ENCODE data around the gene RABGAP1L.
"Not testable (repeated sequence)": the region's sequence is repeated elsewhere in the genome, so short reads cannot be mapped to it uniquely, and the experiment has no call there.

Gene RABGAP1L

DNA sequence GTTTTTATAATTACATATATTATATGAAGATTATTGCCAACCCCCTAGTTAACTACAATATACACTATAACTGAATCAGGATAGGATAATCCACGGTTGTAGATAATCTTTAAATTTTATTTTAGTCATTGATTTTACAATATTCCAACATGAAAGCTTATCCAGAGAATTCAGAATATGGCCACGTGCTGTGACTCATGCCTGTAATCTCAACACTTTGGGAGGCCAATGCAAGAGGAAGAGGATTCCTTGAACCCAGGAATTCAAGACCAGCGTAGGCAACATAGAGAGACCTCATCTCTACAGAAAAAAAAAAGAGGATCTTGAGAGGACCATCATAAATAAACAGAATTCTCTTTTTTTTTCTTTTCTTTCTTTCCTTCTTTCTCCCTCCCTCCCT is 720.9 kb downstream of the RABGAP1L start:
- DNase-seq (ENCODE audit: low spot score) = no peak

DNA sequence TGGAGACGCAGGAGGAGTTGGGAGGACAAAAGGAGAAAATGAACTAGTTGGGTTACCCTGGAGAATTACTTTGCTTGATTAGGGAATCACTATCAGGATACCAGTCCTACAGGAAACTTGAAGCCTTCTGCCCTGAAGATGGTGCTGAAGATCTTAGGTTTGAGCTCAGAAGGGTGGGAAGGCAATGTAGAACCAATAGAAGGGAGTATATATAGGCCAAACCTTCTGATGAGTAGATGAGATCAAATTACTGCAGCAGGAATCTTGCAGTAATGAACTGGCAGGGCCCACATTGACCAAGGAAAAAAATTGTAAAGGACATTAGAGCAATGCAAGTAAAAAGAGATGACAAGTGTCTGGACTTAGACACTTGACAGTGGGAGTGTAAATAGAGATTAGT is 724.1 kb downstream of the RABGAP1L start:
- no peak for DNase-seq (ENCODE audit: low spot score)

DNA sequence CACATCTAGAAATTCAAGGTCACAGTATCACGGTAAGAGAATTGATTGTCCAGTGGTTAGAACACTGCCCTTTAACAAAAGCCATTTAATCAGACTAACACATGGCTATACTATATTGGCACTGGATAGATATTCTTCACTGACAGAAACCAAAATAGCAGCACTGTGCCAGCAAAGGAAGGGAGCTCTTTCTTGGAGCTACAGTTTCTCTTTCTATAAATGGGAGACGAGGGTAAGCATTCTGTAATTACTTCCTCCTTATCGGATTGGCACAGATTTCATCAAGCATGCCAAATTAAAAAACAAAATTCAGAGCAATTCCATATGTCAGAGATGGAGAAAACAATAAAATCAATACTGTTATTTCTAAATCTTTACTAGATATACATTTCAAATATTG is 724.7 kb downstream of the RABGAP1L start:
- no peak for DNase-seq (ENCODE audit: low spot score)

- no peak for DNase-seq (ENCODE audit: low spot score)
These were observed 725.2 kb downstream of the RABGAP1L start for GRCh38 chr1:174884566-174884965.

- no peak for DNase-seq (ENCODE audit: low spot score)
These were observed 730.7 kb downstream of the RABGAP1L start for GRCh38 chr1:174890024-174890423.

DNA sequence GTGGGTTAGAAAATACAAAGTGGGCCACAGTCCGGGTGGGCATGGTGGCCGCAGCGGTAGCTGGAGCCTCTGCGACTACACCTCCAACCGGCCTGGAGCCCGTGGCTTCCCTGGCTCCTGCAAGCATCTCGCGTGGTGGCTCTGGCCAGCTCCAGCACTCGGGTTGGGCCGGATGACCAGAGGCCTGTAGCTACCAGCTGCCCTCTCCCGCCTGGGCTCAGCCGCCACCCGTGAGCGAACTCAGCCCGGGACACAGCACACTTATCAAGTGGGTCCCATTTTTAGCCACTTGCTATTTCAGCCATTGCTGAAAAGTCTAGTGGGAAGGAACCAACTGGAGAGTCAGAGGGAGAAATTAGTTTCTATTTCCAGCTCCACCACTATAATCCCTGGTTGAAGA is 732.7 kb downstream of the RABGAP1L start:
- no peak for DNase-seq (ENCODE audit: low spot score)

DNA sequence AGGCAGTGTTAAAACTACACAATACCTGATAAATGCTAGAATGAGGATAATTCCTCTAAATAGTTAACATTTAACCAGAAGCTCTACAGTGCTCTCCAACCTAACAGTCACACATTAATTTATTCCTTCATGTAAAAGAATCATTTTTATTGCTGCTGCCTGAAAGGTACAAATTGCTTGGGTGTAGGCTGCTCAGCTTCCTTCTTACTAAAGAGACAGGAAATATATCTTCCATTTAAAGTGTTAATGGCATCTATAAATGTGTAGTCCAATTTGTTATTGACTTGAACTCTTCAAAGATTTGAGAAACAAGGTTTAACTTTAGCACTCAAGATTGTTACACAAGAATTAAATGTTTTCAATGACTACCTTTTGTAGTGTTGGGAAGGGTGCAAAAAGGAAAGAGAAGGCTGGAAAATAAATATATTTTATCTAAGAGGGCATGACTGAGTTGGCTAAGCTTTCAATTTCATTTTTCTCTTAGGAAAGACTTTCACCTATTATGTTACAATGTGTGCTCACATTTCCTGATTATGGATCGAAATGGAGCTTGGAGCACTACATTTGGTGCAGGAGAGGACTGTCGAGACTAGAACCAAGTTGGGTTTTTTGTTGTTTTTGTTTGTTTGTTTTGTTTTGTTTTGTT is 734.9 kb downstream of the RABGAP1L start:
- DNase-seq (ENCODE audit: low spot score) = no peak

GRCh38 chr1:174895610-174896009 is 736.3 kb downstream of the RABGAP1L start:
- DNase-seq (ENCODE audit: low spot score) = not testable (repeated sequence)

GRCh38 chr1:174898102-174898797 is 738.9 kb downstream of the RABGAP1L start:
- DNase-seq (ENCODE audit: low spot score) = no peak

DNA sequence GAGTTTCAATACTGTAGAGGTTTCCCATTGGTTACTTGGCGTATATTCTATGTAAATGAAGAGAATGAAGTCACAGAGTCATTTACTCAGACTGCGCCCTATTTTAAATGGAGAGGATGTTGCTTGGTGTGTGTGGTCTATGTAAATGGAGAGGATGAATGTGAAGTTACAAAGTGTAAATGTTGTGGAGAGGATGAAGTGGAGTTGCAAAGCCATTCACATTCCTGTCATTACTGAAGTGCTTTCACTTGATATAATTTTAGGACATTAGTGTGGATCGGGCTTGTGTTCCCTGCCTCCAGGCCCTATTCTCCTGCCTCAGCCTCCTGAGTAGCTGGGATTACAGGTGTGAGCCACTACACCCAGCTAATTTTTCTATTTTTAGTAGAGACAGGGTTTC is 741.0 kb downstream of the RABGAP1L start:
- no peak for DNase-seq (ENCODE audit: low spot score)

DNA sequence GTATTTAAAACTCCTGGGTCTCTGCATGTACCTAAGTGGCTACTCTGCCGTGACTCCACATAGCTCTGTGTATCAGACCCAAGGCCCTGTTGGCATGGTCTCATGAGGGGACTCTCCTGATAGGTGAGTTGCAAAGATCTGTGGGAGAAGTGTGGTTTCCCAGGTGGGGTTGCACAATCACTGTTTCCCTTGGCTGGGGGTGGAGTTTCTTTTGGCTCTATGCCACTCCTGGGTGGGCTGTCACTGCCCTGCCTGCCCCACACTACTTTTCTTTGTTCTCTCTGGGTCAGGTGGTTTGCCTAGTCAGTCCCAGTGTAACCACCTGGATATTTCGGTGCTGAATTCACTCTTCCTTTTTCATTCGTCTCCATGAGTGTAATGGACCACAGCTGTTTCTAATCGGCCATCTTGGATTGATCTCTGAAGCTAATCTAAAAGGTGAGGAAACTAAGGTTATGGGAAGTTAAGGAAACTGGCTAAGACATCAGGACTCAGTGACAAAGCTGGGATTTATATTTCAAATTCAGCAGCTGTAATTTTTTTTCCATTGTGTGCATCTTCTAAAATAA is 743.3 kb downstream of the RABGAP1L start:
- DNase-seq (ENCODE audit: low spot score) = no peak

DNA sequence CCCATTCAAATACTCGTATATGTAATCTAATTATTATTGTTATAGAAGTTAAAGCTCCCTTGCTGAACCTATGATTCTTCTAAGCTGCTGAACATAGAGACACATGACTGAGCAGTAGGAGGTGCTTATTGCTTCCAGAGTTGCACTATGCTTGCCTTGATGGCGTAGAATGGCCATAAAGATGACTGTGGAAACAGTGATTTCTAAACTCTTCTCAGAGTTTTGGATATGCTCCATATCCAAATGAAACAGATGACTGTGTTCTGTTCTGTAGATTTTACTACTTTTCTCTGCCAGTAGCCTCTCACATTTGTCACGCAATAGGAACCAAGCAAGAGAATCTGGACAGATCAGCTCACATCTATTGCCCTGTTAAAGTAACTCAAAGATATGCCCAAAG is 752.3 kb downstream of the RABGAP1L start:
- no peak for DNase-seq (ENCODE audit: low spot score)

- no peak for DNase-seq (ENCODE audit: low spot score)
These were observed 752.9 kb downstream of the RABGAP1L start for GRCh38 chr1:174912264-174912663.

DNA sequence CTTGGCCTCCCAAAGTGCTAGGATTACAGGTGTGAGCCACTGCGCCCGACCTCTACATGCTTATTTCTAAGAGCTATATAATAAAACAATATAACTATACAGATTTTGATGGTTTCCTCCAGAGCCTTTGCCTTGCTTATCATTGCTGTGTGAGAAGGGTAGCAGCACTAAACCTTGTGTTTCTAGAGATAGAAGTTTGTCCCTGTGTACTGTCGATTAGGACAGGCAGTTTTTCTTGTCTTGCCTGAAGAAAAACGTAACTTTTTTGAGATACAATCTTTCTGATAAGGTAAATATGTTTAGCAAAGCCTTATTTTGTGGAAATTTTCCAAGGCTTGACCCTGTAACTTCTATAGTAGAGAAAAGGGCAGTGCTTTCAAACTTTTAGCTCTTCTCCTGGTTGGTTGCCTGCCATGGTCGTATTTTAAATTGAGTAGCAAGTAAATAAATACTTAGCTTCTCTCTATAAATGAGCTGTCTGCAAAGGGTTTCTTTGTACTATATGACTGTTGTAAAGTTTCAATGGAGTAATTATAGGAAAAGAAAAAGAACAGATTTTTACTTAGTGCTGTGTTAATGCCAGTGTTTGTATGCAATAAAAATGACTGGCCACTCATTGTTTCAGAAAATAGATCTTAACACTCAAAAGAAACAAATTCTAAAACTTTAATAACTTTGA is 754.0 kb downstream of the RABGAP1L start:
- DNase-seq (ENCODE audit: low spot score) = no peak

DNA sequence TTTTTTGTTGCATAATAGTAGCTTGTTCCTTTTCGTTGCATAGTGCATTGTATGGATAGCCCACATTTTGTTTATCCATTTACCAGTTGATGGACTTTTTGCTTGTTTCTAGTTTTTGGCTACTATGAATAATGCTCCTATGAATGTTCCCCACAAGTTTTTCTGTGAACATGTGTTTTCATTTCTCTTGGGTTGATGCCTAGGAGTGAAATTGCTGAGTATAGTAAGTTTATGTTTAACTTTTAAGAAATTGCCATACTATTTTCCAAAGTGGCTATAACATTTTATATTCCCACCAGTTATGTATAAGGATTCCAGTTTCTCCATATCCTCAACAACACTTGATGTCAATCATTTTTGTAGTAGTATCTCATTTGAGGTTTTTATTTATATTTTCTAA is 755.7 kb downstream of the RABGAP1L start:
- no peak for DNase-seq (ENCODE audit: low spot score)

GRCh38 chr1:174916846-174917245 is 757.5 kb downstream of the RABGAP1L start:
- no peak for DNase-seq (ENCODE audit: low spot score)

DNA sequence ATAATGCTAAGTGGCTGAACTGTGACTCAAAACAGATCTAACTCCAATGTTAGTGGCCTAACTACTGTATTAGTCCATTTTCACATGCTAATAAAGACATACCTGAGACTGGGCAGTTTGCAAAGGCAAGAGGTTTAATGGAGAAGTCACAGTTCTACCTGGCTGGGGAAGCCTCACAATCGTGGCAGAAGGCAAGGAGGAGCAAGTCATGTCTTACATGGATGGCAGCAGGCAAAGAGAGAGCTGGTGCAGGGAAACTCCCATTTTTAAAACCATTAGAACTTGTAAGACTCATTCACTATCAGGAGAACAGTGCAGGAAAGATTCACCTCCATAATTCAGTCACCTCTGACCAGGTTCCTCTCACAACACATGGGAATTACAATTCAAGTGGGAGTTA is 760.8 kb downstream of the RABGAP1L start:
- no peak for DNase-seq (ENCODE audit: low spot score)

DNA sequence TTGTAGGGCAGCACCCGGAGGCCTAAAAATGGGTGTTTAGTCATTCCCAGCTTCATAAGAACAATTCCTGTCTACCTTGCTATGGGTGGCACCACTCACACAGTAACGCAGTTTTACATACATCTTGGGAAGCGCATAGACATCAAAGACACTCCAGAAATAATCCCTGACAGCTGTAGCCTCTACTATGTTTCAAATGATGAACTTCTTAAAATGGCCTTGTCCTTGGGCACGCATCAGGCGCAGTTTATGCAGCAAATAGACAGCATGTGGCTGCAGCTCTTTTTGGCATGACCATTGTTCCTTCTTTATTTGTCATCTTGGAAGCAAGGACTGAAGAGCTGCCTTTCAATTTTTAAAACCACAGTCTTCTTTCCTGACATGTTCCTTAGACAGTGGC is 762.8 kb downstream of the RABGAP1L start:
- DNase-seq (ENCODE audit: low spot score) = no peak

GRCh38 chr1:174923820-174924219 is 764.5 kb downstream of the RABGAP1L start:
- no peak for DNase-seq (ENCODE audit: low spot score)

DNA sequence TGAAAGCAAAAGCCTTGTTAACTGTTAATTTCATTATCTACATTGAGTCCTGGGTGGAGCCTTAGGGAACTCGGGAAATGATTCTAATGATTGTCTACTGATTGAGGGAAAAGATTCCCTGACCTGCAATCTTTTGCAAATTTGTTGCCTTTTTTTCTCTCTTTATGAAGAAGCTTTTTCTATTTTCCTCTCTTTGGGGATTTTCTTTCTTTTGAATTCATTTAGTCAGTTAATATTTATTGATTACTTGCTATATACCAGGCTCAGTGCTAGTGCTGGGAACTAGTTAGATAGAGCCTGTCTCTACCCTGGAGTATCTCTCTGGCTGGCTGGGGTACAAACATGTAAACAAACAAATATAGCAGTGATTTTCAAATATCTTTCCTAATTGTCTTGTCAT is 769.2 kb downstream of the RABGAP1L start:
- DNase-seq (ENCODE audit: low spot score) = no peak

GRCh38 chr1:174931214-174931613 is 771.9 kb downstream of the RABGAP1L start:
- DNase-seq (ENCODE audit: low spot score) = no peak

- no peak for DNase-seq (ENCODE audit: low spot score)
These were observed 773.3 kb downstream of the RABGAP1L start for GRCh38 chr1:174932587-174932986.
